K562 (cell line): ENCODE measurements around the gene ATP5ME. TPM values are rescaled to one million over a fixed set of nuclear protein-coding genes. Genes with fewer than 3 reads are reported as not detected.

Source experiments
- L3MBTL2 ChIP-seq: fragments of 450-650 bp; IDR thresholded peaks from 2 replicates; pipeline ENCODE4 v1.6.1; 2016; ENCODE audit warnings: mild to moderate bottlenecking, moderate library complexity
- MGA ChIP-seq: fragments of 450-650 bp; IDR thresholded peaks from 2 replicates; pipeline ENCODE4 v1.6.1; 2016; ENCODE audit warnings: mild to moderate bottlenecking, moderate library complexity
- NFE2 ChIP-seq: IDR thresholded peaks from 2 replicates; pipeline ENCODE4 v1.6.1; 2014; ENCODE audit warnings: antibody characterized with exemption, low read depth
- POLR2G ChIP-seq: fragments of 200-400 bp; formaldehyde crosslinking; IDR thresholded peaks from 2 replicates; pipeline ENCODE4 v1.6.1; 2017; ENCODE audit warnings: low read depth, mild to moderate bottlenecking, antibody characterized with exemption, low read length, moderate library complexity
- TEAD4 ChIP-seq, 2 experiments: sonication (generic) in 1 of 2; formaldehyde crosslinking in 1 of 2; IDR thresholded peaks; 2 replicates each; pipeline versions ENCODE4 v1.6.1 to v1.8.0; 2012 to 2022; ENCODE audit warnings: borderline replicate concordance in 1 of 2, inconsistent platforms in 1 of 2, low read length in 1 of 2, mild to moderate bottlenecking in 1 of 2, missing genetic modification reagents in 1 of 2
- polyA plus RNA-seq, 8 experiments: library from polyadenylated mRNA; depleted of rRNA in 4 of 8; stranded (reverse) in 5 of 8; unstranded in 3 of 8; fragments of >200 nt; fragmentation: Nextera tagmentation in 2 of 8; fragmentation: Illumina TruSeq in 1 of 8; extraction: Ambion mirVana in 2 of 8; extraction: Trizol in 1 of 8; gene quantifications; 2 replicates each; pipeline versions ENCODE4 v1.2.1 to v1.2.3, GENCODE V29; 2011 to 2014; ENCODE audit warnings: inconsistent platforms in 1 of 8, missing spikeins in 1 of 8
- total RNA-seq, 7 experiments: library from RNA; depleted of rRNA in 6 of 7; stranded (reverse); fragments of >200 nt in 6 of 7; fragmentation: Illumina TruSeq in 2 of 7; extraction: Trizol in 2 of 7; gene quantifications; 2 replicates each; pipeline versions ENCODE4 v1.2.1 to v1.2.3, GENCODE V29; 2011 to 2021; ENCODE audit warnings: low replicate concordance in 1 of 7

Gene ATP5ME
- total and polyA plus RNA-seq, 9 of the 15 experiments (the other 6 are each of a cell fraction or from before 2014, with no cell fraction given), result 509 to 2,480 (median 887) TPM

GRCh38 chr4:673349-674091, 556 bp downstream of the ATP5ME start (continued):
- TF ChIP-seq MGA (peak; percentile 73), POLR2G (peak; percentile 58), NFE2 (no peak), L3MBTL2 (peak; percentile 56; the same call in 1 of the 2 replicates), TEAD4 (IDR thresholded peaks at IDR 0.05; ENCODE audit: low read length) (no peak), TEAD4 (CRISPR knock-in tag; IDR thresholded peaks at IDR 0.05; ENCODE audit: borderline replicate concordance) (0 out of 2 replicates have a peak, but pooled peaks have one; percentile 58)
